ENCODE measurements around the gene KMT5C.

- TF ChIP-seq CTCF (IDR thresholded peaks at IDR 0.05) (no peak), EZH2 (IDR thresholded peaks at IDR 0.05; ENCODE audit: borderline replicate concordance, insufficient read depth, low read depth, low read length, poor library complexity, severe bottlenecking) (no peak)
Observed at GRCh38 chr19:55384131-55384919, 44.6 kb downstream of the KMT5C start, which contains the start of gene TMEM238.

Data from B cell (primary cell).